Measurements from ENCODE around the gene GALNT11.
"Not testable (repeated sequence)": the region's sequence is repeated elsewhere in the genome, so short reads cannot be mapped to it uniquely, and the experiment has no call there.

The GALNT11 gene

GRCh38 chr7:152076940-152077933 is 51.8 kb downstream of the GALNT11 start:
- no peak for DNase-seq

GRCh38 chr7:152078025-152078424 is 52.6 kb downstream of the GALNT11 start:
- no peak for DNase-seq

- DNase-seq: no peak
Measured at GRCh38 chr7:152078786-152079185, 53.3 kb downstream of the GALNT11 start.

GRCh38 chr7:152081088-152081487 is 55.6 kb downstream of the GALNT11 start:
- no peak for DNase-seq

- DNase-seq: not testable (repeated sequence)
Measured at GRCh38 chr7:152082073-152082721, 56.7 kb downstream of the GALNT11 start.

GRCh38 chr7:152085131-152085530 is 59.7 kb downstream of the GALNT11 start:
- DNase-seq: no peak

GRCh38 chr7:152086513-152086912 is 61.0 kb downstream of the GALNT11 start:
- DNase-seq: no peak

GRCh38 chr7:152089183-152089582 is 63.7 kb downstream of the GALNT11 start:
- DNase-seq: no peak

GRCh38 chr7:152090747-152091146 is 65.3 kb downstream of the GALNT11 start:
- no peak for DNase-seq

GRCh38 chr7:152093717-152094116 is 68.2 kb downstream of the GALNT11 start:
- DNase-seq: no peak

- DNase-seq: no peak
Measured at GRCh38 chr7:152095771-152096170, 70.3 kb downstream of the GALNT11 start.

- no peak for DNase-seq
Measured at GRCh38 chr7:152097330-152097729, 71.9 kb downstream of the GALNT11 start.

- DNase-seq: no peak
Measured at GRCh38 chr7:152103066-152103465, 77.6 kb downstream of the GALNT11 start.

- DNase-seq: no peak
Measured at GRCh38 chr7:152103691-152104090, 78.2 kb downstream of the GALNT11 start.

GRCh38 chr7:152105205-152105604 is 79.7 kb downstream of the GALNT11 start:
- no peak for DNase-seq

GRCh38 chr7:152106990-152107389 is 81.5 kb downstream of the GALNT11 start:
- DNase-seq: no peak

- no peak for DNase-seq
Measured at GRCh38 chr7:152107945-152108344, 82.5 kb downstream of the GALNT11 start.

- DNase-seq: no peak
Measured at GRCh38 chr7:152108359-152108758, 82.9 kb downstream of the GALNT11 start.

- DNase-seq: no peak
Measured at GRCh38 chr7:152112829-152113228, 87.4 kb downstream of the GALNT11 start.

GRCh38 chr7:152115021-152115718 is 89.7 kb downstream of the GALNT11 start:
- DNase-seq: no peak

- DNase-seq: no peak
Measured at GRCh38 chr7:152117356-152117755, 91.9 kb downstream of the GALNT11 start.

- no peak for DNase-seq
Measured at GRCh38 chr7:152120210-152120609, 94.7 kb downstream of the GALNT11 start.

- no peak for DNase-seq
Measured at GRCh38 chr7:152120776-152121175, 95.3 kb downstream of the GALNT11 start.
